Skeletal muscle satellite cell (primary cell): ENCODE results near the gene ODAD3. TPM values are rescaled to one million over a fixed set of nuclear protein-coding genes. Genes with fewer than 3 reads are reported as not detected.

Experiments used
- H3K27me3 ChIP-seq: 2 replicates; pipeline ENCODE4 v1.7.0; 2013; ENCODE audit warnings: low read length; ENCODE audit not compliant: control insufficient read depth, insufficient read depth
- H3K36me3 ChIP-seq: 2 replicates; pipeline ENCODE4 v1.7.0; 2013; ENCODE audit warnings: mild to moderate bottlenecking, control low read depth, low read length; ENCODE audit not compliant: insufficient read depth
- H3K4me1 ChIP-seq: 2 replicates; pipeline ENCODE4 v1.7.0; 2013; ENCODE audit warnings: low read length; ENCODE audit not compliant: control insufficient read depth, insufficient read depth
- H3K4me2 ChIP-seq: 2 replicates; pipeline ENCODE4 v1.7.0; 2013; ENCODE audit warnings: mild to moderate bottlenecking, low read length
- H3K4me3 ChIP-seq: 2 replicates; pipeline ENCODE4 v1.7.0; 2013; ENCODE audit warnings: low read length
- H3K9ac ChIP-seq: 2 replicates; pipeline ENCODE4 v1.7.0; 2013; ENCODE audit warnings: mild to moderate bottlenecking, low read depth, low read length, moderate library complexity
- H3K9me3 ChIP-seq: replicated peaks from 2 replicates; pipeline ENCODE4 v1.7.0; 2013; ENCODE audit warnings: mild to moderate bottlenecking, control low read depth, low read length
- small RNA-seq: library from RNA; depleted of rRNA; stranded (forward); fragments of <200 nt; gene quantifications from one replicate; pipeline ENCODE3, GENCODE V24; 2012

The ODAD3 gene

GRCh38 chr19:11377237-11377636 lies 57.7 kb downstream of the ODAD3 start:
- Histone ChIP-seq H3K9ac (peak overlapping the region; percentile 1), H3K4me3 (no peak overlapping the region)

GRCh38 chr19:11375143-11375948 lies 59.6 kb downstream of the ODAD3 start:
- Histone ChIP-seq H3K9ac (peak overlapping the region; percentile 72), H3K4me1 (peaks cover 41% of the 10 kb centered on the region)

More at GRCh38 chr19:11377237-11377636, 57.7 kb downstream of the ODAD3 start:
- H3K9me3 ChIP-seq, result no peaks in the 10 kb centered on the region
- H3K27me3 ChIP-seq, result no peaks in the 10 kb centered on the region
- H3K4me2 ChIP-seq, result peak overlapping the region; percentile 30
- peaks cover 55% of the 10 kb centered on the region for H3K4me1 ChIP-seq
- no peaks in the 10 kb centered on the region for H3K36me3 ChIP-seq

GRCh38 chr19:11374433-11375142 lies 60.3 kb downstream of the ODAD3 start, which contains the start of gene SWSAP1:
Gene SWSAP1, plus strand, starts transcription at chr19:11374666. Its CDS starts 15 bp downstream, at chr19:11374681.
- Histone ChIP-seq H3K9me3 (no peaks in the 10 kb centered on the region), H3K4me3 (peak within 1 kb of the TSS; percentile 80), H3K36me3 (no peaks in the 10 kb centered on the region), H3K27me3 (no peaks in the 10 kb centered on the region), H3K4me1 (peaks cover 39% of the 10 kb centered on the region), H3K9ac (peak within 1 kb of the TSS; percentile 85), H3K4me2 (peak within 1 kb of the TSS; percentile 82)

More at GRCh38 chr19:11375143-11375948, 59.6 kb downstream of the ODAD3 start:
- Histone ChIP-seq H3K9me3 (no peaks in the 10 kb centered on the region), H3K36me3 (no peaks in the 10 kb centered on the region), H3K4me3 (peak overlapping the region; percentile 80), H3K4me2 (peak overlapping the region; percentile 82), H3K27me3 (no peaks in the 10 kb centered on the region)

GRCh38 chr19:11373885-11374432 lies 61.0 kb downstream of the ODAD3 start:
- H3K4me1 ChIP-seq, result peaks cover 38% of the 10 kb centered on the region

GRCh38 chr19:11373166-11373884 lies 61.6 kb downstream of the ODAD3 start:
- H3K9ac ChIP-seq, result no peak overlapping the region
- H3K4me2 ChIP-seq, result no peak overlapping the region
- peaks cover 32% of the 10 kb centered on the region for H3K4me1 ChIP-seq
- H3K4me3 ChIP-seq, result no peak overlapping the region
- H3K36me3 ChIP-seq, result no peaks in the 10 kb centered on the region
- H3K27me3 ChIP-seq, result no peaks in the 10 kb centered on the region
- H3K9me3 ChIP-seq, result no peaks in the 10 kb centered on the region

More at GRCh38 chr19:11373885-11374432, 61.0 kb downstream of the ODAD3 start:
- peak overlapping the region; percentile 80 for H3K4me3 ChIP-seq
- no peaks in the 10 kb centered on the region for H3K36me3 ChIP-seq
- H3K27me3 ChIP-seq, result no peaks in the 10 kb centered on the region
- peak overlapping the region; percentile 82 for H3K4me2 ChIP-seq
- H3K9me3 ChIP-seq, result no peaks in the 10 kb centered on the region
- no peak overlapping the region for H3K9ac ChIP-seq

- Histone ChIP-seq H3K4me1 (peaks cover 13% of the 10 kb centered on the region), H3K9me3 (no peaks in the 10 kb centered on the region), H3K36me3 (no peaks in the 10 kb centered on the region), H3K27me3 (no peaks in the 10 kb centered on the region), H3K4me2 (no peak overlapping the region), H3K4me3 (no peak overlapping the region), H3K9ac (no peak overlapping the region)
Measured at GRCh38 chr19:11370744-11371143, 64.2 kb downstream of the ODAD3 start.

Small RNAs within 50 kb of the gene (small RNA-seq; reads per million reads assigned to genes)
- not detected for gene RF00019
